K562 (cell line): Measurements from ENCODE around the gene ZEB2. TPM values are rescaled to one million over a fixed set of nuclear protein-coding genes. Genes with fewer than 3 reads are reported as not detected.

Experiments
- CEBPG ChIP-seq, 3 experiments: fragments of 200-800 bp in 1 of 3; sonication (Bioruptor generic) in 1 of 3; sonication (generic) in 1 of 3; formaldehyde crosslinking in 1 of 3; IDR thresholded peaks in 2 of 3; conservative IDR thresholded peaks in 1 of 3; 2 replicates each; pipeline versions ENCODE4 v1.6.1 to v1.8.0; 2016 to 2022; ENCODE audit warnings: missing compliant biosample characterization in 2 of 3, missing genetic modification characterization in 2 of 3, mild to moderate bottlenecking in 1 of 3, missing genetic modification reagents in 1 of 3
- CHD7 ChIP-seq: fragments of 200-600 bp; sonication (generic); IDR thresholded peaks from one replicate; pipeline ENCODE4 v1.6.1; 2012; ENCODE audit warnings: mild to moderate bottlenecking, low read depth, low read length, inconsistent platforms
- MTF1 ChIP-seq: fragments of 250-450 bp; sonication (Bioruptor Pico); IDR thresholded peaks from 2 replicates; pipeline ENCODE4 v1.9.0; 2021; ENCODE audit warnings: moderate library complexity, mild to moderate bottlenecking, inconsistent platforms, borderline replicate concordance
- NKRF ChIP-seq: fragments of 450-650 bp; IDR thresholded peaks from 2 replicates; pipeline ENCODE4 v1.6.1; 2016; ENCODE audit warnings: borderline replicate concordance
- POLR2G ChIP-seq: fragments of 200-400 bp; formaldehyde crosslinking; IDR thresholded peaks from 2 replicates; pipeline ENCODE4 v1.6.1; 2017; ENCODE audit warnings: low read depth, mild to moderate bottlenecking, antibody characterized with exemption, low read length, moderate library complexity
- TAF15 ChIP-seq: fragments of 200-400 bp; formaldehyde crosslinking; IDR thresholded peaks from 2 replicates; pipeline ENCODE4 v1.6.1; 2017; ENCODE audit warnings: mild to moderate bottlenecking, low read depth, low read length, moderate library complexity
- ZC3H8 ChIP-seq: fragments of 450-650 bp; IDR thresholded peaks from 2 replicates; pipeline ENCODE4 v1.6.1; 2017
- ZNF449 ChIP-seq: fragments of 250-450 bp; sonication (Bioruptor Pico); IDR thresholded peaks from 2 replicates; pipeline ENCODE4 v1.8.0; 2022; ENCODE audit warnings: moderate library complexity, mild to moderate bottlenecking, inconsistent platforms
- polyA plus RNA-seq, 8 experiments: library from polyadenylated mRNA; depleted of rRNA in 4 of 8; stranded (reverse) in 5 of 8; unstranded in 3 of 8; fragments of >200 nt; fragmentation: Nextera tagmentation in 2 of 8; fragmentation: Illumina TruSeq in 1 of 8; extraction: Ambion mirVana in 2 of 8; extraction: Trizol in 1 of 8; gene quantifications; 2 replicates each; pipeline versions ENCODE4 v1.2.1 to v1.2.3, GENCODE V29; 2011 to 2014; ENCODE audit warnings: inconsistent platforms in 1 of 8, missing spikeins in 1 of 8
- total RNA-seq, 7 experiments: library from RNA; depleted of rRNA in 6 of 7; stranded (reverse); fragments of >200 nt in 6 of 7; fragmentation: Illumina TruSeq in 2 of 7; extraction: Trizol in 2 of 7; gene quantifications; 2 replicates each; pipeline versions ENCODE4 v1.2.1 to v1.2.3, GENCODE V29; 2011 to 2021; ENCODE audit warnings: low replicate concordance in 1 of 7
- TF ChIP-seq, protein P1 (sequence below): IDR thresholded peaks from 2 replicates; pipeline ENCODE4 v1.6.1; 2011; ENCODE audit not compliant: insufficient read length; ENCODE audit errors: extremely low read depth

Gene ZEB2
- total and polyA plus RNA-seq, 9 of the 15 experiments (the other 6 are each of a cell fraction or from before 2014, with no cell fraction given): 15.1 to 113 (median 72.3) TPM

DNA sequence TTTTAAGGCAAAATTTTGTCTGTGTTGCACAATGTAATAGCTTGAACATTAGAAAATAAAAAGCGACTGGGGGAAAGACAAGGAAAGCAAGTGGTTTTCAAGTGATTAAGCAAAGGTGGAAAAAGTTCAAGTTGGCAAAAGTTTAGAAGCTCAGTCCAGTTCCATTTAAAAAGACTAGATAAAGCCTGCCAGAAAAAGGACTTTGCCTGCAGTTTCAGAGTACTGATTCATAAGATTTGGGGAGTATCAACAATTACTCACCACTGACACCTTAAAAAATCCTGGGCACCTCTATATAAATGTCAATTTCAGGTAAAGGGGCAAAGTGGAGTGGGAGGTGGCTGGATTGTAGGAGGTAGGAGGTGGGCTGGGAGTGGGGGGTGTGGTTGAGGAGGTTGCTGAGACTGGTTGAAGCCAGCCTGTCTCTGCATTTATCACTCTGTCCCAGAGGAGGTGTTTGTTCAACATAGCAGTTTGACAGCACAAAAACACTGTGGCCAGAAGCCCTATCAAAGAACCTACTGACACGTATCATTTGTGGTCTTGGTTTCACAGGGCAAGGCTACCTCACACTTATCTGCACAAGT is 14.6 kb downstream of the ZEB2 start (continued):
- TF ChIP-seq CHD7 (no peak), POLR2G (peak; percentile 48), ZNF449 (0 out of 2 replicates have a peak, but pooled peaks have one; percentile 13), CEBPG (CRISPR knock-in tag; IDR thresholded peaks at IDR 0.05) (no peak), CEBPG (tag; conservative IDR thresholded peaks at IDR 0.05 in 1 of 2, IDR thresholded peaks at IDR 0.05 in 1 of 2) (peak in 1 of 2 experiments; percentile 43; a peak in 1 of 4 replicates), MTF1 (CRISPR knock-in tag) (no peak), TAF15 (no peak), NKRF (no peak), ZC3H8 (no peak)
- TF ChIP-seq, protein P1, sequence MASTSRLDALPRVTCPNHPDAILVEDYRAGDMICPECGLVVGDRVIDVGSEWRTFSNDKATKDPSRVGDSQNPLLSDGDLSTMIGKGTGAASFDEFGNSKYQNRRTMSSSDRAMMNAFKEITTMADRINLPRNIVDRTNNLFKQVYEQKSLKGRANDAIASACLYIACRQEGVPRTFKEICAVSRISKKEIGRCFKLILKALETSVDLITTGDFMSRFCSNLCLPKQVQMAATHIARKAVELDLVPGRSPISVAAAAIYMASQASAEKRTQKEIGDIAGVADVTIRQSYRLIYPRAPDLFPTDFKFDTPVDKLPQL: no peak
